Panc1 (cell line): ENCODE data around the gene CRYBG3. TPM values are rescaled to one million over a fixed set of nuclear protein-coding genes. Genes with fewer than 3 reads are reported as not detected.

Source experiments
- ATAC-seq: fragments of 200-7000 bp; cut with Tn5 transposase; 2 replicates; pipeline ENCODE4 v1.9.1; 2020; ENCODE audit warnings: mild to moderate bottlenecking, moderate library complexity
- BruUV-seq: library from RNA; stranded (reverse); fragments of 400-500 nt; replicated peaks from 2 replicates; lab custom pipeline; 2021; lab: Mats Ljungman, UMichigan
- CTCF ChIA-PET: fragments of 300-600 bp; sonication (Branson Sonifier 250); formaldehyde crosslinking; loops from one replicate; lab custom pipeline; 2022; ENCODE audit warnings: antibody characterized with exemption; lab: Charles Lee
- POLR2A ChIA-PET: fragments of 300-600 bp; sonication (Branson Sonifier 250); formaldehyde crosslinking; loops from one replicate; lab custom pipeline; 2022; ENCODE audit warnings: antibody characterized with exemption; lab: Charles Lee
- DNase-seq: peaks from one replicate; pipeline ENCODE4 v3.0.0-alpha.2; 2010; ENCODE audit warnings: low read depth, low spot score
- H3K27ac ChIP-seq: 2 replicates; pipeline ENCODE4 v1.5.1; 2011; ENCODE audit warnings: mild to moderate bottlenecking, low read length, inconsistent platforms
- H3K27me3 ChIP-seq: fragments of 200-500 bp; sonication (Bioruptor generic); 2 replicates; pipeline ENCODE4 v1.6.0; 2014; ENCODE audit warnings: low read length, inconsistent platforms; ENCODE audit not compliant: control insufficient read depth, insufficient read depth
- H3K36me3 ChIP-seq: fragments of 200-500 bp; sonication (Bioruptor generic); 2 replicates; pipeline ENCODE4 v1.5.1; 2014; ENCODE audit warnings: inconsistent platforms, mild to moderate bottlenecking, low read length, moderate library complexity; ENCODE audit not compliant: control insufficient read depth, insufficient read depth
- H3K4me1 ChIP-seq: 2 replicates; pipeline ENCODE4 v1.5.1; 2011; ENCODE audit warnings: inconsistent platforms, mild to moderate bottlenecking, low read length, moderate library complexity; ENCODE audit not compliant: control insufficient read depth, insufficient read depth
- H3K4me3 ChIP-seq, 2 experiments: 2 replicates each; pipeline ENCODE4 v1.5.1; 2011 to 2012; ENCODE audit warnings: low read depth in 2 of 2, low read length in 2 of 2, mild to moderate bottlenecking in 2 of 2, inconsistent platforms in 1 of 2, moderate library complexity in 1 of 2
- H3K9me3 ChIP-seq: fragments of 200-500 bp; sonication (Bioruptor generic); 2 replicates; pipeline ENCODE4 v1.5.1; 2014; ENCODE audit warnings: low read depth, mild to moderate bottlenecking, inconsistent platforms, low read length, moderate library complexity; ENCODE audit not compliant: control insufficient read depth, insufficient read depth
- POLR2AphosphoS5 ChIP-seq: IDR thresholded peaks from 2 replicates; pipeline ENCODE4 v1.6.1; 2012; ENCODE audit warnings: mild to moderate bottlenecking, low read depth, low read length, moderate library complexity
- SIN3A ChIP-seq: IDR thresholded peaks from 2 replicates; pipeline ENCODE4 v1.6.1; 2012; ENCODE audit warnings: low read depth, mild to moderate bottlenecking, low read length, moderate library complexity, borderline replicate concordance; ENCODE audit not compliant: insufficient read depth
- TCF7L2 ChIP-seq: IDR thresholded peaks from 2 replicates; pipeline ENCODE4 v1.6.1; 2011; ENCODE audit warnings: mild to moderate bottlenecking, low read depth, low read length, inconsistent platforms
- in situ Hi-C: cut with HindIII; loops from 2 replicates; pipeline ENCODE4 v1.10.0; 2016; ENCODE audit warnings: low sequenced_read_pairs, low pct_unique_long_range_greater_than_20kb
- intact Hi-C: fragments of 100-400 bp; cut with micrococcal nuclease; formaldehyde crosslinking; loops from one replicate; pipeline ENCODE4 v1.10.0; 2022; ENCODE audit not compliant: unreplicated experiment
- total RNA-seq: library from RNA; stranded (reverse); gene quantifications from one replicate; pipeline ENCODE4 v1.2.1, GENCODE V29; 2021; ENCODE audit not compliant: unreplicated experiment
- TF ChIP-seq, protein P1 (sequence below), 2 experiments: IDR thresholded peaks; 2 replicates each; pipeline ENCODE4 v1.6.1; 2011 to 2012; ENCODE audit warnings: low read depth in 2 of 2, control low read depth in 1 of 2, low read length in 1 of 2, mild to moderate bottlenecking in 1 of 2, moderate library complexity in 1 of 2; ENCODE audit not compliant: insufficient read depth in 1 of 2
- TF ChIP-seq, protein P2 (sequence below): fragments of 450-650 bp; IDR thresholded peaks from 2 replicates; pipeline ENCODE4 v1.5.1; 2017; ENCODE audit warnings: mild to moderate bottlenecking

CRYBG3 gene
- total RNA-seq, 1 experiment from 2014 or later: 24.6 TPM

DNA sequence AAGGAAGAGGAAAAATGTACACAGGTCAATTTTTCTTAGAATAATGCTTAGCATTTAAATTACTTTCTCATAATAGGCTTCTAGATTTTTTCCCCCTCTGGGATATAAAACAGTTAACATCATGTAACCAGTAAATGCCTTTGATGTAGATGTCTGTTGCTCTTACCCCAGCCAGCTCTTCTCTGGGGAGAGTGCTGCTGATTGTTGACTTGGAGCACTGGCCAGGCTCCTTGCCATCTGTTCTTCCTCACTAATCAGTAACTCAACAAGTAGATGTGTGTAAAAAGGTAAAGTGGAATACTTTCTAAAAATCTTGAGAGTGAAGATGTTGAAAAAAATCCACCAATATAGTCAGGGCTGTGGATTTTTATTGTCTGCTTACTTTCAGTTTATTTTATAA lies 108.2 kb downstream of the CRYBG3 start:
- in situ Hi-C loops: no loop called here
- intact Hi-C loops: no loop called here
- Histone ChIP-seq H3K4me1 (no peaks in the 10 kb centered on the region), H3K9me3 (no peaks in the 10 kb centered on the region), H3K4me3 (no peak overlapping the region), H3K36me3 (no peaks in the 10 kb centered on the region), H3K27ac (no peak overlapping the region), H3K27me3 (no peaks in the 10 kb centered on the region)
- no TSS peak for BruUV-seq
- ATAC-seq (no peak), DNase-seq (no peak)
- CTCF ChIA-PET: no interaction called here
- POLR2A ChIA-PET: interaction anchor here (0.6 kb wide), 1 partner anchor 107 kb away, joined by 3 read pairs; no protein-coding TSS in a partner anchor
- TF ChIP-seq TCF7L2: no peak
- no peak for TF ChIP-seq SIN3A
- no peak for TF ChIP-seq POLR2AphosphoS5
- TF ChIP-seq, protein P1, sequence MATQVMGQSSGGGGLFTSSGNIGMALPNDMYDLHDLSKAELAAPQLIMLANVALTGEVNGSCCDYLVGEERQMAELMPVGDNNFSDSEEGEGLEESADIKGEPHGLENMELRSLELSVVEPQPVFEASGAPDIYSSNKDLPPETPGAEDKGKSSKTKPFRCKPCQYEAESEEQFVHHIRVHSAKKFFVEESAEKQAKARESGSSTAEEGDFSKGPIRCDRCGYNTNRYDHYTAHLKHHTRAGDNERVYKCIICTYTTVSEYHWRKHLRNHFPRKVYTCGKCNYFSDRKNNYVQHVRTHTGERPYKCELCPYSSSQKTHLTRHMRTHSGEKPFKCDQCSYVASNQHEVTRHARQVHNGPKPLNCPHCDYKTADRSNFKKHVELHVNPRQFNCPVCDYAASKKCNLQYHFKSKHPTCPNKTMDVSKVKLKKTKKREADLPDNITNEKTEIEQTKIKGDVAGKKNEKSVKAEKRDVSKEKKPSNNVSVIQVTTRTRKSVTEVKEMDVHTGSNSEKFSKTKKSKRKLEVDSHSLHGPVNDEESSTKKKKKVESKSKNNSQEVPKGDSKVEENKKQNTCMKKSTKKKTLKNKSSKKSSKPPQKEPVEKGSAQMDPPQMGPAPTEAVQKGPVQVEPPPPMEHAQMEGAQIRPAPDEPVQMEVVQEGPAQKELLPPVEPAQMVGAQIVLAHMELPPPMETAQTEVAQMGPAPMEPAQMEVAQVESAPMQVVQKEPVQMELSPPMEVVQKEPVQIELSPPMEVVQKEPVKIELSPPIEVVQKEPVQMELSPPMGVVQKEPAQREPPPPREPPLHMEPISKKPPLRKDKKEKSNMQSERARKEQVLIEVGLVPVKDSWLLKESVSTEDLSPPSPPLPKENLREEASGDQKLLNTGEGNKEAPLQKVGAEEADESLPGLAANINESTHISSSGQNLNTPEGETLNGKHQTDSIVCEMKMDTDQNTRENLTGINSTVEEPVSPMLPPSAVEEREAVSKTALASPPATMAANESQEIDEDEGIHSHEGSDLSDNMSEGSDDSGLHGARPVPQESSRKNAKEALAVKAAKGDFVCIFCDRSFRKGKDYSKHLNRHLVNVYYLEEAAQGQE (IDR thresholded peaks at IDR 0.05; ENCODE audit: insufficient read depth in 1 of 2, low read depth in 2 of 2, low read length in 1 of 2): no peak
- TF ChIP-seq, protein P2, sequence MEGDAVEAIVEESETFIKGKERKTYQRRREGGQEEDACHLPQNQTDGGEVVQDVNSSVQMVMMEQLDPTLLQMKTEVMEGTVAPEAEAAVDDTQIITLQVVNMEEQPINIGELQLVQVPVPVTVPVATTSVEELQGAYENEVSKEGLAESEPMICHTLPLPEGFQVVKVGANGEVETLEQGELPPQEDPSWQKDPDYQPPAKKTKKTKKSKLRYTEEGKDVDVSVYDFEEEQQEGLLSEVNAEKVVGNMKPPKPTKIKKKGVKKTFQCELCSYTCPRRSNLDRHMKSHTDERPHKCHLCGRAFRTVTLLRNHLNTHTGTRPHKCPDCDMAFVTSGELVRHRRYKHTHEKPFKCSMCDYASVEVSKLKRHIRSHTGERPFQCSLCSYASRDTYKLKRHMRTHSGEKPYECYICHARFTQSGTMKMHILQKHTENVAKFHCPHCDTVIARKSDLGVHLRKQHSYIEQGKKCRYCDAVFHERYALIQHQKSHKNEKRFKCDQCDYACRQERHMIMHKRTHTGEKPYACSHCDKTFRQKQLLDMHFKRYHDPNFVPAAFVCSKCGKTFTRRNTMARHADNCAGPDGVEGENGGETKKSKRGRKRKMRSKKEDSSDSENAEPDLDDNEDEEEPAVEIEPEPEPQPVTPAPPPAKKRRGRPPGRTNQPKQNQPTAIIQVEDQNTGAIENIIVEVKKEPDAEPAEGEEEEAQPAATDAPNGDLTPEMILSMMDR: no peak

DNA sequence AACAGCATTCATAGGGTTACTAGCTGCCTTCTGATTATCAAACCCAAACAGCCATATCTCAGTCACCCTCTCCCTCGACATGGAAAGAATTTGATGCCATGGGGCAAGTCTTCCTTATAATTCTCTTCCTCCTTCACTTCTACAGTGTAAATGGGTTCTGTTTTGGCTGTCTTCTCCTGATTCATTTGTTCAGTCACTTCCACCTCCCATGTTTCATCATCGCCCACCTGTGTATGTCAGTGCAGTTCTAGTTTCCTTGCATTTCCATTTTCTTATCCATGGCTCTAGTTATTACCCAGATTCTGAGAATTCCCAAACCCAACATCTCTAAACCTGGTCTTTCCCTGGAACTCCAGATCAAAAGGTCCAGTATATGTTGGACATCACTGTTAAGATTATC lies 109.4 kb downstream of the CRYBG3 start:
- CTCF ChIA-PET: no interaction called here
- in situ Hi-C loops: no loop called here

More for the DNA sequence above, 109.4 kb downstream of the CRYBG3 start:
- Histone ChIP-seq H3K36me3 (no peaks in the 10 kb centered on the region), H3K4me1 (no peaks in the 10 kb centered on the region), H3K27me3 (no peaks in the 10 kb centered on the region), H3K9me3 (no peaks in the 10 kb centered on the region), H3K4me3 (no peak overlapping the region), H3K27ac (no peak overlapping the region)
- BruUV-seq: no TSS peak
- intact Hi-C loops: no loop called here
- POLR2A ChIA-PET: no interaction called here
- ATAC-seq (no peak), DNase-seq (no peak)
- TF ChIP-seq, protein P1 (IDR thresholded peaks at IDR 0.05; ENCODE audit: insufficient read depth in 1 of 2, low read depth in 2 of 2, low read length in 1 of 2): no peak
- TF ChIP-seq TCF7L2 (no peak), POLR2AphosphoS5 (no peak), SIN3A (no peak)
- TF ChIP-seq, protein P2: no peak
